Gastrocnemius medialis (tissue), 4 donors: Measurements from ENCODE around the gene SNRNP25. TPM values are rescaled to one million over a fixed set of nuclear protein-coding genes. Genes with fewer than 3 reads are reported as not detected.

Experiments
- ATAC-seq, 2 donors: fragments of 150-250 bp; one replicate each; pipeline ENCODE4 v1.9.1; 2016
- DNase-seq, 2 donors: peaks; one replicate each; pipeline ENCODE4 v3.0.0-alpha.2; 2019
- H3K27ac ChIP-seq, 4 donors: fragments of 200-600 bp; sonication (generic); 1 replicate in 1 of 4; 2 replicates in 3 of 4; pipeline ENCODE4 v1.5.1; 2016 to 2018; ENCODE audit warnings: mild to moderate bottlenecking in 2 of 4, moderate library complexity in 1 of 4
- H3K27me3 ChIP-seq, 3 donors: fragments of 200-600 bp; sonication (generic) in 2 of 3; 1 replicate in 1 of 3; 2 replicates in 2 of 3; pipeline versions ENCODE4 v1.5.1 to v1.6.0; 2016 to 2019; ENCODE audit warnings: mild to moderate bottlenecking in 1 of 3, moderate library complexity in 1 of 3
- H3K36me3 ChIP-seq, 2 donors: fragments of 200-600 bp; sonication (generic) in 1 of 2; one replicate each; pipeline ENCODE4 v1.5.1; 2017 to 2018
- H3K4me1 ChIP-seq, 2 donors: fragments of 200-600 bp; sonication (generic) in 1 of 2; one replicate each; pipeline ENCODE4 v1.5.1; 2016 to 2017; ENCODE audit warnings: mild to moderate bottlenecking in 2 of 2
- H3K4me3 ChIP-seq, 4 donors: fragments of 200-600 bp; sonication (generic) in 3 of 4; 1 replicate in 1 of 4; 2 replicates in 3 of 4; pipeline ENCODE4 v1.5.1; 2016 to 2019; ENCODE audit warnings: mild to moderate bottlenecking in 2 of 4
- H3K9me3 ChIP-seq, 3 donors: fragments of 200-600 bp; sonication (generic) in 2 of 3; 1 replicate in 1 of 3; 2 replicates in 2 of 3; pipeline ENCODE4 v1.5.1; 2016 to 2019
- POLR2A ChIP-seq, 2 donors: fragments of 450-650 bp; IDR thresholded peaks; one replicate each; pipeline ENCODE4 v1.6.1; 2017; ENCODE audit warnings: antibody characterized with exemption in 2 of 2, mild to moderate bottlenecking in 2 of 2, moderate library complexity in 2 of 2
- in situ Hi-C, 4 donors: fragments of 200-750 bp; cut with MboI; loops; one replicate each; pipeline versions ENCODE4 v1.15.0 to v1.8.0; 2017; ENCODE audit warnings: low sequenced_read_pairs in 4 of 4
- intact Hi-C: fragments of 100-400 bp; cut with DNase I; formaldehyde crosslinking; loops from one replicate; pipeline ENCODE4 v1.15.1; 2023; ENCODE audit warnings: low total_unique reads
- total RNA-seq, 4 donors: library from RNA; depleted of rRNA; stranded (reverse); fragments of >200 nt; gene quantifications; one replicate each; pipeline versions ENCODE4 v1.1.0 to v1.2.3, GENCODE V29; 2016
- TF ChIP-seq, protein P1 (sequence below), 5 experiments: fragments of 450-650 bp in 3 of 5; fragments of 200-600 bp in 2 of 5; sonication (generic) in 2 of 5; IDR thresholded peaks in 4 of 5; conservative IDR thresholded peaks in 1 of 5; 1 replicate in 4 of 5; 2 replicates in 1 of 5; pipeline ENCODE4 v1.5.1; 2016 to 2019; ENCODE audit warnings: antibody characterized with exemption in 5 of 5, mild to moderate bottlenecking in 3 of 5, moderate library complexity in 3 of 5

SNRNP25 gene
- total RNA-seq, 4 donors from 2014 or later = 42.8 to 77.6 (median 69.7) TPM

DNA sequence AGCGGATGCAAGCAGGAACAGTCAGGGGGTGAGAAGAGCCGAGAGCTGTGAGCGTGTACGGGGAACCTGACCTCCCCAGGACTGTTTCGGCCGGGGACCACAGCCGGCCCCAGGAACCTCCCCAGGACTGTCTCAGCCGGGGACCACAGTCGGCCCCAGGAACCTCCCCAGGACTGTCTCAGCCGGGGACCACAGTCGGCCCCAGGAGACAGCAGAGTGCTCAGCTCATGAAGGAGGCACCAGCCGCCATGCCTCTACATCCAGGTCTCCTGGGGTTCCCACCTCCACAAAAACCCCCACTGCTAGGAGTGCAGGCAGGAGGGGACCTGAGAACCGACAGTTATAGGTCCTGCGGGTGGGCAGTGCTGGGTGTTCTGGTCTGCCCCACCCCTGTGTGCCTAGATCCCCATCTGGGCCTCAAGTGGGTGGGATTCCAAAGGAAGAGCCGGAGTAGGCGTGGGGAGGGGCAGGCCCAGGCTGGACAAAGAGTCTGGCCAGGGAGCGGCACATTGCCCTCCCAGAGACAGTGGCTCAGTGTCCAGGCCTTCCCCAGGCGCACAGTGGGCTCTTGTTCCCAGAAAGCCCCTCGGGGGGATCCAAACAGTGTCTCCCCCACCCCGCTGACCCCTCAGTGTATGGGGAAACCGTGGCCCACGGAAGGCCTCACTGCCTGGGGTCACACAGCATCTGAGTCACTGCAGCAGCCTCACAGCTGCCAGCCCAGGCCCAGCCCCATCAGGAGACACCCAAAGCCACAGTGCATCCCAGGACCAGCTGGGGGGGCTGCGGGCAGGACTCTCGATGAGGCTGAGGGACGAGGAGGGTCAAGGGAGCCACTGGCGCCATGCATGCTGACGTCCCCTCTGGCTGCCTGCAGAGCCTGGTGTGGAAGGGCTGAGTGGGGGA is 14.5 kb downstream of the SNRNP25 start:
- H3K9me3 ChIP-seq = no peaks in the 10 kb centered on the region
- peak overlapping the region in 3 of 4 donors; percentile 8 to 14 (median 10) for H3K27ac ChIP-seq
- no peak for ATAC-seq
- DNase-seq = no peak
- in situ Hi-C loops = no loop called here
- intact Hi-C loops = no loop called here
- H3K36me3 ChIP-seq = peaks cover 0 to 11% of the 10 kb centered on the region in 2 donors
- no peaks in the 10 kb centered on the region for H3K27me3 ChIP-seq
- TF ChIP-seq, protein P1, sequence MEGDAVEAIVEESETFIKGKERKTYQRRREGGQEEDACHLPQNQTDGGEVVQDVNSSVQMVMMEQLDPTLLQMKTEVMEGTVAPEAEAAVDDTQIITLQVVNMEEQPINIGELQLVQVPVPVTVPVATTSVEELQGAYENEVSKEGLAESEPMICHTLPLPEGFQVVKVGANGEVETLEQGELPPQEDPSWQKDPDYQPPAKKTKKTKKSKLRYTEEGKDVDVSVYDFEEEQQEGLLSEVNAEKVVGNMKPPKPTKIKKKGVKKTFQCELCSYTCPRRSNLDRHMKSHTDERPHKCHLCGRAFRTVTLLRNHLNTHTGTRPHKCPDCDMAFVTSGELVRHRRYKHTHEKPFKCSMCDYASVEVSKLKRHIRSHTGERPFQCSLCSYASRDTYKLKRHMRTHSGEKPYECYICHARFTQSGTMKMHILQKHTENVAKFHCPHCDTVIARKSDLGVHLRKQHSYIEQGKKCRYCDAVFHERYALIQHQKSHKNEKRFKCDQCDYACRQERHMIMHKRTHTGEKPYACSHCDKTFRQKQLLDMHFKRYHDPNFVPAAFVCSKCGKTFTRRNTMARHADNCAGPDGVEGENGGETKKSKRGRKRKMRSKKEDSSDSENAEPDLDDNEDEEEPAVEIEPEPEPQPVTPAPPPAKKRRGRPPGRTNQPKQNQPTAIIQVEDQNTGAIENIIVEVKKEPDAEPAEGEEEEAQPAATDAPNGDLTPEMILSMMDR (IDR thresholded peaks at IDR 0.05 in 4 of 5, conservative IDR thresholded peaks at IDR 0.05 in 1 of 5) = no peak
- no peak for TF ChIP-seq POLR2A (IDR thresholded peaks at IDR 0.05)
- H3K4me1 ChIP-seq = peaks cover 47 to 49% of the 10 kb centered on the region in 2 donors
- H3K4me3 ChIP-seq = no peak overlapping the region

DNA sequence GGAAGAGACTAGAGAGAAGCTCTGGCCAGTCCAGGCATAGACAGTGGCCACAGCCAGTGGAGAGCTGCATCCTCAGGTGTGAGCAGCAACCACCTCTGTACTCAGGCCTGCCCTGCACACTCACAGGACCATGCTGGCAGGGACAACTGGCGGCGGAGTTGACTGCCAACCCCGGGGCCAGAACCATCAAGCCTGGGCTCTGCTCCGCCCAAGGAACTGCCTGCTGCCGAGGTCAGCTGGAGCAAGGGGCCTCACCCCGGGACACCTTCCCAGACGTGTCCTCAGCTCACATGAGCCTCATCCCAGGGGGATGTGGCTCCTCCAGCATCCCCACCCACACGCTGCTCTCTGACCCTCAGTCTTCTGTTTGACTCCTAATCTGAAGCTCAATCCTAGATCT is 15.6 kb downstream of the SNRNP25 start:
- H3K4me3 ChIP-seq = no peak overlapping the region
- intact Hi-C loops = no loop called here
- no peak for TF ChIP-seq POLR2A (IDR thresholded peaks at IDR 0.05)
- TF ChIP-seq, protein P1 (IDR thresholded peaks at IDR 0.05 in 4 of 5, conservative IDR thresholded peaks at IDR 0.05 in 1 of 5) = no peak
- ATAC-seq (no peak), DNase-seq (no peak)
- no peaks in the 10 kb centered on the region for H3K9me3 ChIP-seq
- peaks cover 0 to 2% of the 10 kb centered on the region in 2 donors for H3K36me3 ChIP-seq
- in situ Hi-C loops = no loop called here
- no peak overlapping the region for H3K27ac ChIP-seq
- no peaks in the 10 kb centered on the region for H3K27me3 ChIP-seq
- H3K4me1 ChIP-seq = peaks cover 46 to 60% of the 10 kb centered on the region in 2 donors

DNA sequence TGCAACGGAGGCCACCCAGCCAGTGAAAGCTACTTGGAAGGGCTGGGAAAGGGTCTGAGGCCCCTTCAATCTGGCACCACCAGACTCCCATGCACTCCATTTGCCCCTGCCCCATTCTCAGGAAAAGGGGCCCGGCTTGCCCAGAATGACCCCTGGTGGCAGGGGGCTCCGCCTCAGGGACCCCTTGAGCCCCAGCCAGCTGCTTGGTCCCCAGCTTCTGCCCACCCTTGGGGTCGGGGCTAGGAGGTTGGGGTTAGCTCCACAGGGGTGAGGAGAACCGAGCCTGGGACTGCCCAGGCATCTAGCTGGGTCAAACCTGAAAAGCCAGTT is 17.5 kb downstream of the SNRNP25 start:
- H3K9me3 ChIP-seq = no peaks in the 10 kb centered on the region
- H3K27me3 ChIP-seq = no peaks in the 10 kb centered on the region
- peaks cover 45 to 66% of the 10 kb centered on the region in 2 donors for H3K4me1 ChIP-seq
- in situ Hi-C loops (no loop called here), intact Hi-C loops (no loop called here)
- ATAC-seq (no peak), DNase-seq (no peak)
- H3K27ac ChIP-seq = peak overlapping the region; percentile 75 to 88 (median 83)
- TF ChIP-seq, protein P1 (IDR thresholded peaks at IDR 0.05 in 4 of 5, conservative IDR thresholded peaks at IDR 0.05 in 1 of 5) = no peak
- no peak for TF ChIP-seq POLR2A (IDR thresholded peaks at IDR 0.05)
- H3K36me3 ChIP-seq = no peaks in the 10 kb centered on the region
- peak overlapping the region; percentile 61 to 77 (median 69) for H3K4me3 ChIP-seq

DNA sequence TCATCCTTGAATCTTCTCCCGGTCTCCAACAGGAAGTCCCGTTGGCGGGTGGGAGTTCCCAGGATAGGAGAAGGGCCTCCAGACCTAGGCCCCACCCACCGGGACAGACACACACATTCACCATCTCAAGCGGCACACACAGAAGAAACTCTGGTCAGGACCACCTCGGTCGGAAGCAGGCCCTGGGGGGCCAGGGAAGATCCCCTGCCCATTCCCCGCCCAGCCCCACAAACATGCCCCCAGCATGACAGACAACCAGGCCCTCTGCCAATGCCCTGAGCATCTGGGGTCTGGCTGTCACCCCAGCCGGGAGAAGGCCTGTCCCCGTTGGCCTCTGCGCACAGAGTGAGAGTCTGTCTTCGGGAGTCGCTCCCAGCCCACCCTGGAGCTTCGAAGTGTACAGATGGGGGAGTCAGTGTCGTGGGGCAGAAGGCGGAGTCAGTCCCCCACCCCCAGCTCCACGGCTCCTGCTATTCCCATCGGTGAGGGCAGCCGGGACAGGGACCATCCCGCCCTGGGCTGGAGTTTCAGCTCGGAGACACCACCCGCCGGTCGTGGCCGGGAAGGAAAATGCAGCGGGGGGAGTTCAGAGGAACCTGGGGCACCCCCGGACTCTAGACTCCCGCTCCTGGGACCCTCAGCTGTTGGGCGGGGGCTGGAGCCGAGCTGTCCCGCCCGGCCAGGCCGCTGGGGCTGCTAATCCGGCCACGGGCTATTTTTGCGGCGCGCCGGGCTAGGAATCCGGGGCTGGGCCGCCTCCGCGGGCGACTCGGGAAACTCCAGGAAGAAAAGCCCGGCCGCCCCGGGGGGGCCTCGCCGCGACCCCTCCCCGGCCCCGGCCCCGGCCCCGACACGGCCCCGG is 18.1 kb downstream of the SNRNP25 start:
- Histone ChIP-seq H3K27me3 (no peaks in the 10 kb centered on the region), H3K36me3 (no peaks in the 10 kb centered on the region), H3K4me3 (peak overlapping the region; percentile 61 to 77 (median 69)), H3K4me1 (peaks cover 49 to 65% of the 10 kb centered on the region in 2 donors), H3K9me3 (no peaks in the 10 kb centered on the region), H3K27ac (peak overlapping the region; percentile 75 to 88 (median 83))
- peak; percentile 37 to 45 for TF ChIP-seq POLR2A (IDR thresholded peaks at IDR 0.05)
- TF ChIP-seq, protein P1 (IDR thresholded peaks at IDR 0.05 in 4 of 5, conservative IDR thresholded peaks at IDR 0.05 in 1 of 5) = peak in 2 of 5 experiments; percentile 19 to 29
- intact Hi-C loops (no loop called here), in situ Hi-C loops (no loop called here)
- DNase-seq (peak; percentile 50 to 65), ATAC-seq (peak; percentile 27 to 37)
